BJ (cell line): ENCODE results near the gene MXD3. TPM values are rescaled to one million over a fixed set of nuclear protein-coding genes. Genes with fewer than 3 reads are reported as not detected.
A peak's percentile ranks its signal among the peaks of the same experiment; 100 is the strongest.

Experiments
- CTCF ChIA-PET: fragments of 350-600 bp; formaldehyde crosslinking; extraction: SDS; loops from one replicate; lab custom pipeline; 2021; ENCODE audit warnings: antibody characterized with exemption, inconsistent platforms; lab: Yijun Ruan, JAX
- POLR2A ChIA-PET: fragments of 300-600 bp; sonication (Branson Sonifier 250); formaldehyde crosslinking; extraction: SDS; loops from one replicate; lab custom pipeline; 2021; ENCODE audit warnings: antibody characterized with exemption; lab: Charles Lee
- DNase-seq: peaks from one replicate; pipeline ENCODE4 v3.0.0-alpha.2; 2011; ENCODE audit warnings: low read depth
- H3K27me3 ChIP-seq: 2 replicates; pipeline ENCODE4 v1.6.0; 2011; ENCODE audit warnings: low read length; ENCODE audit not compliant: control insufficient read depth, insufficient read depth
- H3K36me3 ChIP-seq: 2 replicates; pipeline ENCODE4 v1.5.1; 2011; ENCODE audit warnings: low read length; ENCODE audit not compliant: control insufficient read depth, insufficient read depth
- H3K4me3 ChIP-seq: 2 replicates; pipeline ENCODE4 v1.5.1; 2011; ENCODE audit warnings: low read depth, mild to moderate bottlenecking, control low read depth, low read length
- polyA plus RNA-seq: library from polyadenylated mRNA; depleted of rRNA; stranded (reverse); fragments of >200 nt; gene quantifications from 2 replicates; pipeline ENCODE4 v1.2.3, GENCODE V29; 2011
- TF ChIP-seq, protein P1 (sequence below): IDR thresholded peaks from 2 replicates; pipeline ENCODE4 v1.5.1; 2011; ENCODE audit warnings: low read depth, mild to moderate bottlenecking, control low read depth, inconsistent platforms, low read length, moderate library complexity; ENCODE audit not compliant: insufficient read depth

Gene MXD3
- polyA plus RNA-seq, 1 experiment, result 18.1 TPM

GRCh38 chr5:177354711-177355110 lies 43.0 kb upstream of the MXD3 start:
- no peaks in the 10 kb centered on the region; the same call in 1 of the 2 replicates for H3K36me3 ChIP-seq
- no peak overlapping the region for H3K4me3 ChIP-seq
- no peak for DNase-seq
- TF ChIP-seq, protein P1, sequence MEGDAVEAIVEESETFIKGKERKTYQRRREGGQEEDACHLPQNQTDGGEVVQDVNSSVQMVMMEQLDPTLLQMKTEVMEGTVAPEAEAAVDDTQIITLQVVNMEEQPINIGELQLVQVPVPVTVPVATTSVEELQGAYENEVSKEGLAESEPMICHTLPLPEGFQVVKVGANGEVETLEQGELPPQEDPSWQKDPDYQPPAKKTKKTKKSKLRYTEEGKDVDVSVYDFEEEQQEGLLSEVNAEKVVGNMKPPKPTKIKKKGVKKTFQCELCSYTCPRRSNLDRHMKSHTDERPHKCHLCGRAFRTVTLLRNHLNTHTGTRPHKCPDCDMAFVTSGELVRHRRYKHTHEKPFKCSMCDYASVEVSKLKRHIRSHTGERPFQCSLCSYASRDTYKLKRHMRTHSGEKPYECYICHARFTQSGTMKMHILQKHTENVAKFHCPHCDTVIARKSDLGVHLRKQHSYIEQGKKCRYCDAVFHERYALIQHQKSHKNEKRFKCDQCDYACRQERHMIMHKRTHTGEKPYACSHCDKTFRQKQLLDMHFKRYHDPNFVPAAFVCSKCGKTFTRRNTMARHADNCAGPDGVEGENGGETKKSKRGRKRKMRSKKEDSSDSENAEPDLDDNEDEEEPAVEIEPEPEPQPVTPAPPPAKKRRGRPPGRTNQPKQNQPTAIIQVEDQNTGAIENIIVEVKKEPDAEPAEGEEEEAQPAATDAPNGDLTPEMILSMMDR, result no peak
- peaks cover 5% of the 10 kb centered on the region for H3K27me3 ChIP-seq
- ChIA-PET CTCF (interaction anchor here (0.9 to 1.3 kb wide), 3 partner anchors 14 to 45 kb away, joined by 3 to 5 read pairs (median 3); no protein-coding TSS in a partner anchor), POLR2A (no interaction called here)

- peaks cover 5% of the 10 kb centered on the region for H3K27me3 ChIP-seq
- TF ChIP-seq, protein P1, result no peak
- ChIA-PET POLR2A (no interaction called here), CTCF (interaction anchor here (0.9 to 1.3 kb wide), 2 partner anchors 15 to 45 kb away, joined by 3 to 5 read pairs; no protein-coding TSS in a partner anchor)
- DNase-seq, result no peak
- H3K4me3 ChIP-seq, result no peak overlapping the region
- H3K36me3 ChIP-seq, result no peaks in the 10 kb centered on the region; the same call in 1 of the 2 replicates
Measured at GRCh38 chr5:177354256-177354655, 42.6 kb upstream of the MXD3 start.

DNA sequence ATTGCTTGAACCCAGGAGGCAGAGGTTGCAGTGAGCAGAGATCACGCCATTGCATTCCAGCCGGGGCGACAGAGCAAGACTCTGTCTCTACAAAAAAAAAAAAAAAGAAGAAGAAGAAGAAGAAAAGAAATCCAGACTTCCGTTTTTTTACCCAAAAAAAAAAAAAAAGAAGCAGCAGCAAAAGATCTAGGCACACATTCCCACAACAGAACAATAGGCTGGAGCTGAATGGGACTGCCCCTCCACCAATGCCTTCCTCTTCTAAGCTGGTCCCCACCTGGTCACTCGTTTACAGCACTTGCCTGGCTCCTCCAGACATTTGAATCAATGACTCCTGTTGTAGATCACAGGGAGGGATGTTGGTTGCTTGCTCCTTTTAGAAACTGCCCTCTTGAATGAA lies 41.4 kb upstream of the MXD3 start:
- Histone ChIP-seq H3K27me3 (peaks cover 5% of the 10 kb centered on the region), H3K4me3 (no peak overlapping the region), H3K36me3 (peaks cover 3% of the 10 kb centered on the region)
- TF ChIP-seq, protein P1, result no peak
- ChIA-PET POLR2A (no interaction called here), CTCF (interaction anchor here (0.8 to 1.8 kb wide), 3 partner anchors 8 to 37 kb away, joined by 3 to 5 read pairs (median 3); no protein-coding TSS in a partner anchor)
- DNase-seq, result no peak

- DNase-seq, result peak; percentile 76
- 0 out of 2 replicates have a peak, but pooled peaks cover 2% of the 10 kb centered on the region for H3K27me3 ChIP-seq
- POLR2A ChIA-PET, result no interaction called here
- peaks cover 3% of the 10 kb centered on the region for H3K36me3 ChIP-seq
- TF ChIP-seq, protein P1, result no peak
- CTCF ChIA-PET, result interaction anchor here (0.6 to 1.8 kb wide), 13 partner anchors 10 to 869 kb away, joined by 3 to 9 read pairs (median 3); no protein-coding TSS in a partner anchor
- peak within 1 kb of the TSS; percentile 98 for H3K4me3 ChIP-seq
Measured at GRCh38 chr5:177351392-177352329, 40.0 kb upstream of the MXD3 start, which contains the start of gene LMAN2. LMAN2 (minus strand) TSS chr5:177351668; CDS start chr5:177351647, 21 bp downstream.
